A204.1 (cell line): ENCODE results near the gene TBCB.
"Not testable (repeated sequence)": the region's sequence is repeated elsewhere in the genome, so short reads cannot be mapped to it uniquely, and the experiment has no call there.

Experiments
- FAIRE-seq: peaks from 2 replicates; lab custom pipeline; 2012; peaks lifted over from hg19 to GRCh38; lab: Jason Lieb, UNC

TBCB gene

DNA sequence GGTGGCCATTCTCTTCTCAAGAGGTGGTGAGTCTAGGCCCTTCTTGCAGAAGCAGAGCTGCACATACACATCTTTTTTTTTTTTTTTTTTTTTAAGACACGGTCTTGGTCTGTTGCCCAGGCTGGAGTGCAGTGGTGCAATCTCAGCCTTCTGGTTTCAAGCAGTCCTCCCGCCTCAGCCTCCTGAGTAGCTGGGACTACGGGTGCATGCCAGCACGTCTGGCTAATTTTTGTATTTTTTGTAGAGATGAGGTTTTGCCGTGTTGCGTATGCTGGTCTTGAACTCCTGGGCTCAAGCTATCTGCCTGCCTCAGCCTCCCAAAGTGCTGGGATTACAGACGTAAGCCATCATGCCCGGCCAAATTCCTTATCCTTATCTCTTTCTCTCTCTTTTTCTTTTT is 58.6 kb downstream of the TBCB start:
- FAIRE-seq = not testable (repeated sequence)
